HepG2 (cell line): ENCODE measurements around the gene SLAMF9. TPM values are rescaled to one million over a fixed set of nuclear protein-coding genes. Genes with fewer than 3 reads are reported as not detected.

ENCODE experiments used
- ATAC-seq: fragments of 200-7000 bp; cut with Tn5 transposase; 3 replicates; pipeline ENCODE4 v1.9.1; 2020; ENCODE audit warnings: mild to moderate bottlenecking, moderate library complexity
- BruUV-seq: library from RNA; stranded (reverse); fragments of 400-500 nt; replicated peaks from 2 replicates; lab custom pipeline; 2021; lab: Mats Ljungman, UMichigan
- CTCF ChIA-PET: fragments of 300-600 bp; formaldehyde crosslinking; extraction: SDS; loops from one replicate; lab custom pipeline; 2021; ENCODE audit warnings: low total read pairs, inconsistent platforms, low intra/inter-chr PET ratio; lab: Yijun Ruan, JAX
- POLR2A ChIA-PET: fragments of 350-600 bp; sonication (Branson Sonifier 250); formaldehyde crosslinking; loops from one replicate; lab custom pipeline; 2020; ENCODE audit warnings: antibody characterized with exemption, inconsistent platforms; lab: Yijun Ruan, JAX
- DNase-seq: peaks from one replicate; pipeline ENCODE4 v3.0.0-alpha.2; 2015; ENCODE audit warnings: low spot score
- FAIRE-seq: peaks from 3 replicates; lab custom pipeline; 2011; peaks lifted over from hg19 to GRCh38; lab: Jason Lieb, UNC
- H2AFZ ChIP-seq: one replicate; pipeline ENCODE4 v1.6.1; 2011; ENCODE audit warnings: low read length, inconsistent platforms
- H3K27ac ChIP-seq: fragments of 300-600 bp; 3 replicates; pipeline ENCODE4 v1.8.0; 2011; ENCODE audit warnings: mixed run types, mild to moderate bottlenecking, mixed read lengths, low read length, inconsistent platforms; ENCODE audit not compliant: insufficient read depth; ENCODE audit errors: extremely low read length
- H3K27me3 ChIP-seq, 2 experiments: fragments of 200-600 bp in 1 of 2; 2 replicates in 1 of 2; 3 replicates in 1 of 2; pipeline versions ENCODE4 v1.6.0 to v1.8.0; 2011; ENCODE audit warnings: low read length in 2 of 2, mild to moderate bottlenecking in 2 of 2, moderate library complexity in 2 of 2, inconsistent platforms in 1 of 2; ENCODE audit not compliant: insufficient read depth in 2 of 2, control insufficient read depth in 1 of 2
- H3K36me3 ChIP-seq, 2 experiments: fragments of 200-600 bp in 1 of 2; replicated peaks in 1 of 2; 2 replicates in 1 of 2; 3 replicates in 1 of 2; pipeline versions ENCODE4 v1.5.1 to v1.8.0; 2011; ENCODE audit warnings: low read length in 2 of 2, inconsistent platforms in 1 of 2; ENCODE audit not compliant: insufficient read depth in 2 of 2, control insufficient read depth in 1 of 2
- H3K4me1 ChIP-seq: 2 replicates; pipeline ENCODE4 v1.5.1; 2012; ENCODE audit warnings: low read length, inconsistent platforms; ENCODE audit not compliant: insufficient read depth
- H3K4me2 ChIP-seq: 2 replicates; pipeline ENCODE4 v1.6.0; 2011; ENCODE audit warnings: low read depth, low read length, inconsistent platforms
- H3K4me3 ChIP-seq, 3 experiments: fragments of 200-600 bp in 1 of 3; sonication (generic), shearing (Covaris generic) in 1 of 3; replicated peaks in 1 of 3; 2 replicates each; pipeline ENCODE4 v1.5.1; 2011 to 2016; ENCODE audit warnings: low read length in 3 of 3, inconsistent platforms in 2 of 3, low read depth in 2 of 3, mild to moderate bottlenecking in 2 of 3, control low read depth in 1 of 3, mixed read lengths in 1 of 3; ENCODE audit not compliant: insufficient read depth in 1 of 3
- H3K79me2 ChIP-seq: one replicate; pipeline ENCODE4 v1.6.1; 2011; ENCODE audit warnings: low read length, inconsistent platforms; ENCODE audit not compliant: insufficient read depth
- H3K9ac ChIP-seq: 2 replicates; pipeline ENCODE4 v1.6.0; 2011; ENCODE audit warnings: mild to moderate bottlenecking, low read depth, low read length, inconsistent platforms; ENCODE audit not compliant: insufficient read depth
- H3K9me3 ChIP-seq: 2 replicates; pipeline ENCODE4 v1.5.1; 2012; ENCODE audit warnings: mild to moderate bottlenecking, low read length
- H4K20me1 ChIP-seq: 2 replicates; pipeline ENCODE4 v1.6.0; 2011; ENCODE audit warnings: inconsistent platforms, mild to moderate bottlenecking, low read length, moderate library complexity; ENCODE audit not compliant: insufficient read depth
- CHD2 ChIP-seq: IDR thresholded peaks from 2 replicates; pipeline ENCODE4 v1.6.1; 2011; ENCODE audit warnings: low read depth, low read length, improper control_type of control experiment
- ELF4 ChIP-seq: sonication (generic); formaldehyde crosslinking; IDR thresholded peaks from 2 replicates; pipeline ENCODE4 v1.5.0; 2020; ENCODE audit warnings: missing genetic modification reagents, mild to moderate bottlenecking, moderate library complexity, borderline replicate concordance
- HNRNPLL ChIP-seq: fragments of 200-400 bp; formaldehyde crosslinking; IDR thresholded peaks from 2 replicates; pipeline ENCODE4 v1.6.1; 2017; ENCODE audit warnings: mild to moderate bottlenecking, low read depth, low read length; ENCODE audit not compliant: poor library complexity, severe bottlenecking
- KAT8 ChIP-seq: IDR thresholded peaks from 2 replicates; pipeline ENCODE4 v1.6.1; 2016; ENCODE audit warnings: missing genetic modification reagents, missing compliant biosample characterization
- KLF9 ChIP-seq: IDR thresholded peaks from 2 replicates; pipeline ENCODE4 v1.6.1; 2016; ENCODE audit warnings: low read depth
- NR3C1 ChIP-seq: sonication (generic); formaldehyde crosslinking; IDR thresholded peaks from 2 replicates; pipeline ENCODE4 v1.4.0; 2020; ENCODE audit warnings: missing genetic modification reagents
- RBM39 ChIP-seq: fragments of 200-400 bp; formaldehyde crosslinking; IDR thresholded peaks from one replicate; pipeline ENCODE4 v1.6.1; 2018; ENCODE audit warnings: antibody characterized with exemption, mild to moderate bottlenecking, low read depth, low read length; ENCODE audit not compliant: poor library complexity, severe bottlenecking
- SP140L ChIP-seq: sonication (generic); formaldehyde crosslinking; IDR thresholded peaks from 2 replicates; pipeline ENCODE4 v1.4.0; 2020; ENCODE audit warnings: missing genetic modification reagents, borderline replicate concordance
- TBL1XR1 ChIP-seq: fragments of 150-350 bp; IDR thresholded peaks from 2 replicates; pipeline ENCODE4 v1.6.1; 2014; ENCODE audit warnings: borderline replicate concordance, low read length; ENCODE audit not compliant: partially characterized antibody
- ZEB1 ChIP-seq: IDR thresholded peaks from 2 replicates; pipeline ENCODE4 v1.6.1; 2012; ENCODE audit warnings: mild to moderate bottlenecking, low read depth, inconsistent platforms; ENCODE audit not compliant: insufficient replicate concordance
- ZNF619 ChIP-seq: sonication (generic); formaldehyde crosslinking; IDR thresholded peaks from 2 replicates; pipeline ENCODE4 v1.4.0; 2020; ENCODE audit warnings: mild to moderate bottlenecking, missing genetic modification reagents
- WGBS: methylation state at CpG from one replicate; pipeline ENCODE4 v1.1.6; 2017; ENCODE audit warnings: low lambda C conversion rate; 5-methylcytosine and 5-hydroxymethylcytosine counted together
- in situ Hi-C: cut with HindIII; loops from 2 replicates; pipeline ENCODE4 v1.10.0; 2017; ENCODE audit warnings: low pct_unique_long_range_greater_than_20kb; ENCODE audit not compliant: extremely low pct_ligation_motif_present
- intact Hi-C: fragments of 100-400 bp; cut with micrococcal nuclease; formaldehyde crosslinking; loops from one replicate; pipeline ENCODE4 v1.10.0; 2022; ENCODE audit not compliant: unreplicated experiment
- polyA plus RNA-seq, 8 experiments: library from polyadenylated mRNA; depleted of rRNA in 3 of 8; stranded (reverse) in 7 of 8; unstranded in 1 of 8; fragments of >200 nt; fragmentation: Illumina TruSeq in 4 of 8; extraction: Trizol in 4 of 8; gene quantifications; 2 replicates each; pipeline versions ENCODE4 v1.2.1 to v1.2.3, GENCODE V29; 2011 to 2016; ENCODE audit warnings: low read depth in 4 of 8, missing spikeins in 1 of 8, mixed read lengths in 1 of 8; ENCODE audit not compliant: insufficient read depth in 1 of 8
- total RNA-seq, 5 experiments: library from RNA; depleted of rRNA; stranded (reverse); fragments of >200 nt; fragmentation: Illumina TruSeq; extraction: Trizol; gene quantifications; 2 replicates each; pipeline ENCODE4 v1.2.3, GENCODE V29; 2016; ENCODE audit warnings: low read depth in 1 of 5
- TF ChIP-seq, protein P1 (sequence below): IDR thresholded peaks from 2 replicates; pipeline ENCODE4 v1.6.1; 2016; ENCODE audit warnings: low read depth, missing genetic modification reagents, missing compliant biosample characterization
- TF ChIP-seq, protein P2 (sequence below): sonication (generic); formaldehyde crosslinking; IDR thresholded peaks from 2 replicates; pipeline ENCODE4 v1.5.0; 2020; ENCODE audit warnings: mild to moderate bottlenecking, low read depth, missing genetic modification reagents, borderline replicate concordance
- TF ChIP-seq, protein P3 (sequence below), 2 experiments: fragments of 450-650 bp in 1 of 2; sonication (generic) in 1 of 2; formaldehyde crosslinking; IDR thresholded peaks; 2 replicates each; pipeline versions ENCODE4 v1.5.0 to v1.8.0; 2020 to 2022; ENCODE audit warnings: mild to moderate bottlenecking in 1 of 2, missing genetic modification reagents in 1 of 2
- TF ChIP-seq, protein P4 (sequence below): sonication (generic); formaldehyde crosslinking; IDR thresholded peaks from 2 replicates; pipeline ENCODE4 v1.4.0; 2020; ENCODE audit warnings: mild to moderate bottlenecking, missing genetic modification reagents

Gene SLAMF9
- total and polyA plus RNA-seq, 2 of the 13 experiments (the other 11 are each of a cell fraction or from before 2014, with no cell fraction given): 0.82 TPM; not detected in 1

DNA sequence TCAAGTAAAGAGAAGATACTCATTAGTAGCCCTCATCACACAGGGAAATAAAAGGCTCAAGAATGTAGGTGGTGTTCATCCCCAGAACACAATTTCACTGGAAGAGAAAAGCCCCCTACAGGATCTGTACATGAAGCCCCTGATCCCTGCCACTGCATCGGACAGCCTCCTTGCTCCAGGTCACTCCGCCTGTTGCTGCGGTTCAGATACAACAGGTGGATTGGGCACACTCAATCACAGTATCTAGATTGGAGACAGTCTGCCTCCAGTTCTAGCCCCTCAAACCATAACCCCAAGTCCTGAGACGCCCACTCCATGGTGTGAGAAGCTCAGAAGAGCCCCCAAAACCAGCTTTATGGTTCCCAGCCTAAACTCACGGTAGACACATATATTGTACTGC is 1.1 kb downstream of the SLAMF9 start (continued):
- TF ChIP-seq, protein P1, sequence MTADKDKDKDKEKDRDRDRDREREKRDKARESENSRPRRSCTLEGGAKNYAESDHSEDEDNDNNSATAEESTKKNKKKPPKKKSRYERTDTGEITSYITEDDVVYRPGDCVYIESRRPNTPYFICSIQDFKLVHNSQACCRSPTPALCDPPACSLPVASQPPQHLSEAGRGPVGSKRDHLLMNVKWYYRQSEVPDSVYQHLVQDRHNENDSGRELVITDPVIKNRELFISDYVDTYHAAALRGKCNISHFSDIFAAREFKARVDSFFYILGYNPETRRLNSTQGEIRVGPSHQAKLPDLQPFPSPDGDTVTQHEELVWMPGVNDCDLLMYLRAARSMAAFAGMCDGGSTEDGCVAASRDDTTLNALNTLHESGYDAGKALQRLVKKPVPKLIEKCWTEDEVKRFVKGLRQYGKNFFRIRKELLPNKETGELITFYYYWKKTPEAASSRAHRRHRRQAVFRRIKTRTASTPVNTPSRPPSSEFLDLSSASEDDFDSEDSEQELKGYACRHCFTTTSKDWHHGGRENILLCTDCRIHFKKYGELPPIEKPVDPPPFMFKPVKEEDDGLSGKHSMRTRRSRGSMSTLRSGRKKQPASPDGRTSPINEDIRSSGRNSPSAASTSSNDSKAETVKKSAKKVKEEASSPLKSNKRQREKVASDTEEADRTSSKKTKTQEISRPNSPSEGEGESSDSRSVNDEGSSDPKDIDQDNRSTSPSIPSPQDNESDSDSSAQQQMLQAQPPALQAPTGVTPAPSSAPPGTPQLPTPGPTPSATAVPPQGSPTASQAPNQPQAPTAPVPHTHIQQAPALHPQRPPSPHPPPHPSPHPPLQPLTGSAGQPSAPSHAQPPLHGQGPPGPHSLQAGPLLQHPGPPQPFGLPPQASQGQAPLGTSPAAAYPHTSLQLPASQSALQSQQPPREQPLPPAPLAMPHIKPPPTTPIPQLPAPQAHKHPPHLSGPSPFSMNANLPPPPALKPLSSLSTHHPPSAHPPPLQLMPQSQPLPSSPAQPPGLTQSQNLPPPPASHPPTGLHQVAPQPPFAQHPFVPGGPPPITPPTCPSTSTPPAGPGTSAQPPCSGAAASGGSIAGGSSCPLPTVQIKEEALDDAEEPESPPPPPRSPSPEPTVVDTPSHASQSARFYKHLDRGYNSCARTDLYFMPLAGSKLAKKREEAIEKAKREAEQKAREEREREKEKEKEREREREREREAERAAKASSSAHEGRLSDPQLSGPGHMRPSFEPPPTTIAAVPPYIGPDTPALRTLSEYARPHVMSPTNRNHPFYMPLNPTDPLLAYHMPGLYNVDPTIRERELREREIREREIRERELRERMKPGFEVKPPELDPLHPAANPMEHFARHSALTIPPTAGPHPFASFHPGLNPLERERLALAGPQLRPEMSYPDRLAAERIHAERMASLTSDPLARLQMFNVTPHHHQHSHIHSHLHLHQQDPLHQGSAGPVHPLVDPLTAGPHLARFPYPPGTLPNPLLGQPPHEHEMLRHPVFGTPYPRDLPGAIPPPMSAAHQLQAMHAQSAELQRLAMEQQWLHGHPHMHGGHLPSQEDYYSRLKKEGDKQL (CRISPR knock-in tag): no peak
- TF ChIP-seq, protein P2, sequence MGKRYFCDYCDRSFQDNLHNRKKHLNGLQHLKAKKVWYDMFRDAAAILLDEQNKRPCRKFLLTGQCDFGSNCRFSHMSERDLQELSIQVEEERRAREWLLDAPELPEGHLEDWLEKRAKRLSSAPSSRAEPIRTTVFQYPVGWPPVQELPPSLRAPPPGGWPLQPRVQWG: no peak
- TF ChIP-seq HNRNPLL (no peak), TBL1XR1 (no peak), KAT8 (CRISPR knock-in tag) (no peak)

DNA sequence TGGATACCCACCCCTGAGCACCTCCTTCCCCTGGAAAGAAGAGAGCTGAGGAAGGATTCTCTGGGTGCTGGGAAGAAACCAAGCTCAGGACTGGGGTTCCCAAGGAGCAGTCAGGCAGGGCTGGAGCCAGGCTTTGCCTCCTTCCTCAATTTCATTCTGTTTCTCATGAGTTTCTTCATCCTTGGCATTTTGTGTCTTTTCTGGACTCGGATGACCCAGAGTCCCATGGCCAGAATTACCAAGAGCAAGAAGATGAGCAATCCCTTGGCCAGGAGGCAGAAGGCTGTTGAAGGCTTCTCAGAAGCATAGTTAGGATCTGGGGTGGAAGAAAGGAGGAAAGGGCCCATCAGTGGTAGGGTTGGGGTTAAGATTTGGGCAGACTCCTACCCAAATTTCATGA is 2.5 kb downstream of the SLAMF9 start:
- intact Hi-C loops: no loop called here
- WGBS: 0% methylated on average over 1 of the region's 1 CpG
- no peak for FAIRE-seq
- H3K27me3 ChIP-seq: peaks cover 0 to 21% of the 10 kb centered on the region in 2 experiments; a peak in 2 of 5 replicates
- no peak for DNase-seq
- H4K20me1 ChIP-seq: no peaks in the 10 kb centered on the region
- ATAC-seq: no peak
- H3K9me3 ChIP-seq: no peaks in the 10 kb centered on the region
- no peak overlapping the region for H3K4me2 ChIP-seq
- H3K79me2 ChIP-seq: no peaks in the 10 kb centered on the region
- BruUV-seq: no TSS peak
- no peak overlapping the region for H3K4me3 ChIP-seq
- ChIA-PET CTCF (no interaction called here), POLR2A (no interaction called here)
- no peak overlapping the region for H3K27ac ChIP-seq
- no peak overlapping the region for H2AFZ ChIP-seq
- no peak overlapping the region for H3K9ac ChIP-seq
- no peaks in the 10 kb centered on the region for H3K4me1 ChIP-seq
- no peaks in the 10 kb centered on the region for H3K36me3 ChIP-seq
- in situ Hi-C loops: no loop called here
- TF ChIP-seq KLF9 (no peak), RBM39 (no peak), ZNF619 (CRISPR knock-in tag) (no peak), SP140L (no peak), ZEB1 (no peak), ELF4 (CRISPR knock-in tag) (no peak), CHD2 (no peak), NR3C1 (CRISPR knock-in tag) (no peak)
- TF ChIP-seq, protein P3, sequence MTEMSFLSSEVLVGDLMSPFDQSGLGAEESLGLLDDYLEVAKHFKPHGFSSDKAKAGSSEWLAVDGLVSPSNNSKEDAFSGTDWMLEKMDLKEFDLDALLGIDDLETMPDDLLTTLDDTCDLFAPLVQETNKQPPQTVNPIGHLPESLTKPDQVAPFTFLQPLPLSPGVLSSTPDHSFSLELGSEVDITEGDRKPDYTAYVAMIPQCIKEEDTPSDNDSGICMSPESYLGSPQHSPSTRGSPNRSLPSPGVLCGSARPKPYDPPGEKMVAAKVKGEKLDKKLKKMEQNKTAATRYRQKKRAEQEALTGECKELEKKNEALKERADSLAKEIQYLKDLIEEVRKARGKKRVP (CRISPR knock-in tag; IDR thresholded peaks at IDR 0.05): no peak
- TF ChIP-seq, protein P4, sequence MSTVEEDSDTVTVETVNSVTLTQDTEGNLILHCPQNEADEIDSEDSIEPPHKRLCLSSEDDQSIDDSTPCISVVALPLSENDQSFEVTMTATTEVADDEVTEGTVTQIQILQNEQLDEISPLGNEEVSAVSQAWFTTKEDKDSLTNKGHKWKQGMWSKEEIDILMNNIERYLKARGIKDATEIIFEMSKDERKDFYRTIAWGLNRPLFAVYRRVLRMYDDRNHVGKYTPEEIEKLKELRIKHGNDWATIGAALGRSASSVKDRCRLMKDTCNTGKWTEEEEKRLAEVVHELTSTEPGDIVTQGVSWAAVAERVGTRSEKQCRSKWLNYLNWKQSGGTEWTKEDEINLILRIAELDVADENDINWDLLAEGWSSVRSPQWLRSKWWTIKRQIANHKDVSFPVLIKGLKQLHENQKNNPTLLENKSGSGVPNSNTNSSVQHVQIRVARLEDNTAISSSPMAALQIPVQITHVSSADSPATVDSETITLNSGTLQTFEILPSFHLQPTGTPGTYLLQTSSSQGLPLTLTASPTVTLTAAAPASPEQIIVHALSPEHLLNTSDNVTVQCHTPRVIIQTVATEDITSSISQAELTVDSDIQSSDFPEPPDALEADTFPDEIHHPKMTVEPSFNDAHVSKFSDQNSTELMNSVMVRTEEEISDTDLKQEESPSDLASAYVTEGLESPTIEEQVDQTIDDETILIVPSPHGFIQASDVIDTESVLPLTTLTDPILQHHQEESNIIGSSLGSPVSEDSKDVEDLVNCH (CRISPR knock-in tag): no peak
